Measurements from ENCODE around the gene CARS2.
"Not testable (repeated sequence)": the region's sequence is repeated elsewhere in the genome, so short reads cannot be mapped to it uniquely, and the experiment has no call there.

CARS2 gene

DNA sequence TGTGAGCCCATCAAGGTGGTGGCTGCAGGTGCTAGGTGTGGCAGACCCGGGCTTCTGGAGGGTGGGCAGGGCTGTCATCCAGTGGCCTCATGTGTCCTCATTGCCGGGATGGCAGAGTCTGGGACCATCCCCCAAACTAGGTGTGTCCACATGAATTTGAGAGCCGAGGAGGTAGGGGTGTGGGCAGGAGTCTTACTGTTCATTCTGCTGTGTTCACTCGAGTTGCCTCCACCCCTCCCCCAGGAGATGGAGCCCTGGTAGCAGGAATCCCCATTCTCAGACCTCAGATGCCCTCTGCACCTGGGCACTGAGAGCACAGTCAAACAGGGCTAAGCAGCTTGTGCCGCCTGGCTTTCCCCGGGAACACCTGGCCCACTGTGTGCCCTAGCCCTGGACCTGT is 68.2 kb downstream of the CARS2 start:
- no peak for DNase-seq (ENCODE audit: low read depth in 2 of 2)

GRCh38 chr13:110637275-110637674 is 68.6 kb downstream of the CARS2 start:
- DNase-seq (ENCODE audit: low read depth in 2 of 2) = no peak

DNA sequence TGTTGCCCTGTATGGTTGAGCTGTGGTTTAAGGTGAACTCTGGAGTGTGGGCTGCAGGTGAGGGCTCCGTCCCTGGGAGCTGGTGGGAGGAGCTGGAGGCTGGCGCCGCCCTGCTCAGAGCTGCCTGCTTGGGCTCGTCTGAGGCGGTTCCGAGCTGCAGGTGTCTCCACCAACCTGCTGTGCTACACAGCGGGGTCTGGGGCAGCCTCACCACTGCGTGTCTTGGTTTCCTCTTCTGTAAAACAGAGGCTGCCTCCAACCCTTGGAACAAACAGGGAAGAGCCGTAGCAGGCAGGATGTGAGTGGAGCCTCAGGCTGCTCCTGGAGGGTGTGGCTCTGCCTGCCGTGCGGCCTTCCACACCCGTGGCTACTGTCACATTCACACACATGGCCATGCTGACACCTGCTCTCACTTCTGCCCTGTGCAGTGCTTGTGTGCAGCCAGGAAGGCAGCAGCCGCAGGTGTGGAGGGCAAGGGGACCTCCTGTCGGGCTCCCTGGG is 69.2 kb downstream of the CARS2 start:
- DNase-seq (ENCODE audit: low read depth in 2 of 2) = no peak

DNA sequence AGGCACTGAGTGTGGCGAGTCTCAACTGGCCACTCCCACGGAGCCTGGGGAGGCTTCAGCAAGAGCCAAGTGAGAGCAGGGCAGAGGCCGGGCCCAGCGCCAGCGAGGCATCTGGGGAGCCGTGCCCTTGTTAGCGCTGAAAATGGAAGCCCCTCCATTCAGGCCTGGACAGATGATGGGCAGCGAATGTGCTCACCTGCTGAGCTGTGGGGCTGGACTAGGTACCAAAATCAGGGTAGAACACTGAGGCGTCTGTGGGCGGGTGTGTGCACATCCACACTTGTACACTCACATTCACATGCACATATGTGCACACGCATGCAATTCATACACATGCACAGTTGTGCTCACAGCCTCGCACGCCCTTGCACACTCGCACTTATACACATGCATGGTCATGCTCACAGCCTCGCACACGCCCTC is 69.9 kb downstream of the CARS2 start:
- no peak for DNase-seq (ENCODE audit: low read depth in 2 of 2)

DNA sequence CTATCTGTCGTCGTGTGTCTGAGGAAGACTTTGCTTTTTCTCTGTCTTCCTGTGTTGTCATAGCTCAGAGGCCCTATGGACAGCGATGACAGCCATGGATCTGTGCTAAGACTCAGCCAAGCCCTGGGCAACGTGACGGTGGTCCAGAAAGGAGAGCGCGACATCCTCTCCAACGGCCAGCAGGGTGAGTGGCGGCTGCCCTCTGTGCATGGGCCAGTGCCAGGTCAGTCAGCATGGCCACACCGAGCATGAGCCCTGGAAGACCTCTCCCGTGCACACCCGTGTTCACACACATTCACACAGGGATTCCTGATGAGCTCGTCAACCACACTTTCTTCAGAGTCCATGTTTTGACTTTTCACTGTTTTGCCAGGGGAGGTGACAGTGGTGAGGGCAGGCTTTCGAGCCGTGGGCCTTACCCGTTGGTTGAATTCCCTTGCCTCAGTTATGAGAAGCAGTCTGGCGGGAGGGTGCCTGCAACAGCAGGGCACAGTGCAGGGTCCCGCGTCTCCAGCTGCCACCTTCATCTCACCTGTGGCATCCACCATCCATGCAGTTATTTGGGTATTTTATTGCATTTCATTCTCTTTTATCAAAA is 70.4 kb downstream of the CARS2 start:
- DNase-seq (ENCODE audit: low read depth in 2 of 2) = no peak

GRCh38 chr13:110634558-110634957 is 71.4 kb downstream of the CARS2 start:
- DNase-seq (ENCODE audit: low read depth in 2 of 2) = no peak

GRCh38 chr13:110633776-110634175 is 72.1 kb downstream of the CARS2 start:
- no peak for DNase-seq (ENCODE audit: low read depth in 2 of 2)

GRCh38 chr13:110632255-110632654 is 73.7 kb downstream of the CARS2 start:
- not testable (repeated sequence) for DNase-seq (ENCODE audit: low read depth in 2 of 2)

GRCh38 chr13:110630566-110631119 is 75.3 kb downstream of the CARS2 start:
- DNase-seq (ENCODE audit: low read depth in 2 of 2) = no peak

- no peak for DNase-seq (ENCODE audit: low read depth in 2 of 2)
Measured at GRCh38 chr13:110629735-110630134, 76.2 kb downstream of the CARS2 start.

DNA sequence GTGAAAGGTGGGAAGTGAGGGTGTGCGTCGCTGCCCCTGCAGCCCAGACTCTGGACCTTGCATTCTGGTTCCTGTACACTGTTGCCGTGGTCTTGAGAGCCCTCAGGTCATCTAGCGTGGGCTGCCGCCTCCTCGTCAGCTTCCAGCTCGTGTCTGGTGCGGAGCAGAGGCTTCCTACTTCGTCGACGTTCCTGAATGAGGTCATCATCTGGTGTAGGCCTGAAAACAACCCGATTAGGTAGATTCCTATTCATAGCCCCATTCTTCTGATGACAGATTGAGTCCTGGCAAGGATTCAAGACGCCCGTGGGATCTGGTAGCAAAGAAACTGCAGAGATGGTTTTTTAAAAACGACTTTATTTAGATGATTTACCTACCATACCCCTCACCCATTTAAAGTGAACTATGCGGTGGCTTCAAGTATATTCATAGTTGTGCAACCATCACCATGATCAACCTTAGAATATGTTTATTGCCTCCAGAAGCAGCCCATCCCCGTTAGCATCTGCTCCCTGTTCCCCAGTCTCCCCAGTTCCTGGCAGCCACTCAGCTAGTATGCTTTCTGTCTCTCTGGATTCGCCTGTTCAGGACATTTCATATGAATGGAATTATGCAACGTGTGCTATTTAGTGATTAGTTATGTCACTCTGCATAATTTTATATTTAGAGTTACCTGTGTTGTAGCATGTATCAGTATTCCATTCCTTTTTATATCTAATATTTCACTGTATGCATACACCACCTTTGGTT is 76.8 kb downstream of the CARS2 start:
- no peak for DNase-seq (ENCODE audit: low read depth in 2 of 2)

GRCh38 chr13:110628477-110628793 is 77.5 kb downstream of the CARS2 start:
- no peak for DNase-seq (ENCODE audit: low read depth in 2 of 2)

DNA sequence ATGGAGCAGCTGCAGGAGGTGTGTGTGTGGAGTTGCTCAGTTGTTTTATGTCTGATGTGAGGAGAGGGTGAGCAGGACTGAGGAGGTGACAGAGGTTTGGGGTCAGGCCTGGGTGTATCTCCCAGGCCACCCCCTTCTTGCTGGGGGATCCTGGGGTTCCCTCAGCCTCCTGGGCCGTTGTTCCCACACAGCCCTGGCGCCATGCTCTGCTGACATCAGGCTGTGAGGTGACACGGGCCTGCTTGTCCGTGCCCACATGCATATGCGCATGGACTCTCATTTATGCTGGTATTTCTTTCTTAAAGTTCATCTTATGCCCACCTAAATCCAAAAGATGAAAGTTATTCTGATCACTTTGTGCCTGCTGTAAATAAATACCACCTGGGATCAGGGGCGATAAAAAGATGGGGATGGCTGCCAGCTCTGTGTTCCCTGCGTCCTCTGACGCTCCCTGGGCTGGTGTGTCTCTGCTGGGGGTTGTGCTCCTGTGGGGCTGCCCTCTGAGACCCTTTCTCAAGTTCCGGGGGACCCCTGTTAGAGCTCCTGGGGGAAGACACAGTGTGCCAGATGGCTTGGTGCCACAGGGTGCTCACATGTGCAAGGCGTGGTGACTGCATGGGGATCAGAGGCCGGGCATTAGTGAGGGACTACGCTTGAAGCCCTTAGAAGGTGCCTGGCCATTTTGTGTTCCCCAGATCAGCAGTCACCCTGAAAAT is 78.0 kb downstream of the CARS2 start:
- DNase-seq (ENCODE audit: low read depth in 2 of 2) = no peak

DNA sequence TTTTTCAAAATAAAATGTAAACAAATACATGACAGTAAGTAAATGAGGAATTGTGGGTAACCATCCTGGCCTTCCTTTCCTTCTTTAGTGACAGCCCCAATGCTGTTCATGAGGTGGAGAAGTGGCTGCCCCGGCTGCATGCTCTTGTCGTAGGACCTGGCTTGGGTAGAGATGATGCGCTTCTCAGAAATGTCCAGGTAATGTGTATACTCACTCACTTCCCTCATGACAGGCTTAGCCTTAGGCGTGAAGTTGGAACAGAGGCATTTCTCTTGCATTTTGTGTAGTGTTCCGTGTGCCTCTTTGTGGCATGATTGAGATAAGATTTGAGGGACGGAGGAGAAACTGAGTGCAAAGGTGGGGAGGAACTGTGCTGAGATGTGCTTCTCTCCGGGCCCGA is 78.6 kb downstream of the CARS2 start:
- DNase-seq (ENCODE audit: low read depth in 2 of 2) = no peak

- no peak for DNase-seq (ENCODE audit: low read depth in 2 of 2)
Measured at GRCh38 chr13:110626521-110626920, 79.4 kb downstream of the CARS2 start.

- DNase-seq (ENCODE audit: low read depth in 2 of 2) = no peak
Measured at GRCh38 chr13:110625771-110626321, 80.1 kb downstream of the CARS2 start.

DNA sequence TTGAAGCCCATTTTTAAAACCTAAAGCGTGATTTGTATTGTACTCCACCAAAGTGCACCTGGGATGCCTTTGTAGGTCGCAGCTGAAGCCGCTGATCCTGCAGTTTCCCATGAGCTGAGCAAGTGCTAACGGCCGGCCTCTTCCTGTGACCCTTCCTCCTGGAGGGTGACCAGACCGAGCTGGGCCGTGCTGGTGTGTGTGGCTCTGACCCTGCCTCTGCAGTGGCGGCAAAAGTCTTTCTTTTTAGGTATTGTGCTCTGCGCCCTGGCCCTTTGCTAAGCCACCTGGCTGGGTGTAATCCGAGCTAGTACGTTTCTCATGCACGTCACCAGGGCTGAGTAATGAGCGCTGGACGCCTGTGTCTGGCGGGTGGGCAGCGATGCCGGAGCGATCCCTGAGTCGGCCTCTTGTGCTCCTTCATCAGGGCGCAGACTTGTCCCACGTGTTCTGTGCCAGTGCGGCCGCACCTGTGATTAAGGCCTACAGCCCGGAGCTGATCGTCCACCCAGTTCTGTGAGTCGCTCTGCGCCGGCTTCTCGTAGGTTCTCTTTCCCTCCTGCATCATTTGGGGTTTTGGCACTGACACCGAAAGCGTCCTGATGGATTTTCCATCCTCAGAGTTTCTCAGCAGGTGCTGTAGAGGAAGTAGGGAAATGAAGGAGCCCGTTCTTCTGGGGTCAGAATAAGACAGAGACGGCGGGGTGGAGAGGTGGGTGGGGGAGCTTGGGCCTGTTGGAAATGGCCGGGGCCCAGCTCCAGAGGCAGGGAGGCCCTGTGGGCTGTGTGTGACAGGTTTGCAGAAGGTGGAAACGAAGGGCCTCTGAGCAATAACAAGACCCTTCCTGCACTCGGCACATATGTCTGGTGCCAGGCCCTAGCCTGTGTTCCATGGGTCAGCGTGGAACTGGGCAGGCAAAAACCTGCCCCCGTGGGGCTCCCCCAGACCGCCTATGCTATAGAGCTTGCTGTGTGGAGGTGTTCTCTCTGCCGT is 80.9 kb downstream of the CARS2 start:
- no peak for DNase-seq (ENCODE audit: low read depth in 2 of 2)

DNA sequence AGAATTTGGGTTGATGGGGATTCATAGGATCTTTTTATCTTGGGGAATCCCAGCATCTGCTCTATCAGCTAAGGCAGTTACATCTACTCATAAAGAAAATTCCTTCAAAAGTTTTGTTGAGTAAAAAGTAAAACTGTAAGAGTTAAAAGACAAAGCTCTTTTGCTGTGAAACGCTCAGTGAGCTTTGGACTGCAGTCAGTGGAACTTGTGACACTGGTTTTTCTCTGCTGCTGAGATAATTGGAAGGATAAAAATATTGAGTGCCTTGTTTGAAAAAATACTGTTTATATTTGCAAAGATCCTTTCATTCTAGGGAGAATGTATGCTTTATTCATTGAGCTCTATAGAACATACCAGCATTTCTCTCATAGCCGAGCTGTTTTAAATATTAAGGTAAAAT is 85.3 kb downstream of the CARS2 start:
- no peak for DNase-seq (ENCODE audit: low read depth in 2 of 2)

- DNase-seq (ENCODE audit: low read depth in 2 of 2) = no peak
Measured at GRCh38 chr13:110618780-110619179, 87.1 kb downstream of the CARS2 start.

DNA sequence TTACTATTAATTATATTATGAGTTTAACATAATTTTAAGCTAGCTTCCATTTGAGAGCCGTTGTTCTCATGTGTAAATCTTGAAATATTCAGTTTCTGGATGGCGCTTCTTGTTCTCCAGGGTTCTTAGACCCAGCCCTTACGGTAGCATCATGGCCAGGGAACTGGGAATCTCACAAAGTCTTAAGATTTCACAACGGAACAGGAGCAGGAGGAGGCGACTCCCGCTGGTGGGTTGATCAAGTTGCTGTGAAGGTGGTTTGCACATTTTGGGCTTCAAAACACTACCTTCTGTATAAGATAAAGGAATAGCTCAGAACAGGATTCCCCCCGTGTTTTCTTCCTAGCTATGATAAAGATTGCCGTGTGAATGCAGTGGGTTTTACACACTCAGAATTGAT is 87.7 kb downstream of the CARS2 start:
- DNase-seq (ENCODE audit: low read depth in 2 of 2) = no peak

All from stimulated activated CD8-positive, alpha-beta memory T cell treated with anti-CD3 and anti-CD28 coated beads, Interleukin-7, amount 100 ng/mL, for 1 hour (primary cell).